ENCODE measurements around the gene BLTP3A.
"Not testable (repeated sequence)": the region's sequence is repeated elsewhere in the genome, so short reads cannot be mapped to it uniquely, and the experiment has no call there.

BLTP3A gene

DNA sequence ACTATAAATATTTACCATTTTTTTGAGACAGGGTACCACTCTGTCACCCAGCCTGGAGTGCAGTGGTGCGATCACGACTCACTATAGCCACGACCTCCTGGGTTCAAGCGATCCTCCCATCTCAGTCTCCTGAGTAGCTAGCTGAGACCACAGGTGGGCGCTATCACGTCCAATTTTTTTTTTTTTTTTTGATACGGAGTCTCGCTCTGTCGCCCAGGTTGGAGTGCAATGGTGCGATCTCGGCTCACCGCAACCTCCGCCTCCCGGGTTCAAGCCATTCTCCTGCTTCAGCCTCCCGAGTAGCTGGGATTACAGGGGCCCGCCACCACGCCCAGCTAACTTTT is 35.4 kb upstream of the BLTP3A start:
- peak; percentile 41 to 59 for DNase-seq (ENCODE audit: low read depth in 1 of 2, low spot score in 1 of 2)
- not testable (repeated sequence) for H3K27me3 ChIP-seq (ENCODE audit: insufficient read depth, poor library complexity, severe bottlenecking)
- Histone ChIP-seq H3K27ac (replicated peaks) (peak overlapping the region; percentile 90), H3K4me3 (replicated peaks; ENCODE audit: insufficient read depth, low read length) (peak overlapping the region; percentile 74)
- TF ChIP-seq, protein P1, sequence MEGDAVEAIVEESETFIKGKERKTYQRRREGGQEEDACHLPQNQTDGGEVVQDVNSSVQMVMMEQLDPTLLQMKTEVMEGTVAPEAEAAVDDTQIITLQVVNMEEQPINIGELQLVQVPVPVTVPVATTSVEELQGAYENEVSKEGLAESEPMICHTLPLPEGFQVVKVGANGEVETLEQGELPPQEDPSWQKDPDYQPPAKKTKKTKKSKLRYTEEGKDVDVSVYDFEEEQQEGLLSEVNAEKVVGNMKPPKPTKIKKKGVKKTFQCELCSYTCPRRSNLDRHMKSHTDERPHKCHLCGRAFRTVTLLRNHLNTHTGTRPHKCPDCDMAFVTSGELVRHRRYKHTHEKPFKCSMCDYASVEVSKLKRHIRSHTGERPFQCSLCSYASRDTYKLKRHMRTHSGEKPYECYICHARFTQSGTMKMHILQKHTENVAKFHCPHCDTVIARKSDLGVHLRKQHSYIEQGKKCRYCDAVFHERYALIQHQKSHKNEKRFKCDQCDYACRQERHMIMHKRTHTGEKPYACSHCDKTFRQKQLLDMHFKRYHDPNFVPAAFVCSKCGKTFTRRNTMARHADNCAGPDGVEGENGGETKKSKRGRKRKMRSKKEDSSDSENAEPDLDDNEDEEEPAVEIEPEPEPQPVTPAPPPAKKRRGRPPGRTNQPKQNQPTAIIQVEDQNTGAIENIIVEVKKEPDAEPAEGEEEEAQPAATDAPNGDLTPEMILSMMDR (IDR thresholded peaks at IDR 0.05; ENCODE audit: insufficient read depth, low read length): peak; percentile 11

GRCh38 chr6:34757687-34758274 is 34.1 kb upstream of the BLTP3A start:
- Histone ChIP-seq H3K27ac (replicated peaks) (peak overlapping the region; percentile 90), H3K4me3 (replicated peaks; ENCODE audit: insufficient read depth, low read length) (peak overlapping the region; percentile 74)

GRCh38 chr6:34760108-34760507 is 31.8 kb upstream of the BLTP3A start:
- DNase-seq (ENCODE audit: low read depth in 1 of 2, low spot score in 1 of 2): no peak
- Histone ChIP-seq H3K27ac (replicated peaks) (no peak overlapping the region), H3K27me3 (ENCODE audit: insufficient read depth, poor library complexity, severe bottlenecking) (no peaks in the 10 kb centered on the region), H3K4me3 (replicated peaks; ENCODE audit: insufficient read depth, low read length) (no peak overlapping the region)
- no peak for TF ChIP-seq SPI1 (IDR thresholded peaks at IDR 0.05; ENCODE audit: borderline replicate concordance, low read depth)
- TF ChIP-seq POLR2AphosphoS5 (IDR thresholded peaks at IDR 0.05; ENCODE audit: low read depth): no peak
- TF ChIP-seq, protein P2, sequence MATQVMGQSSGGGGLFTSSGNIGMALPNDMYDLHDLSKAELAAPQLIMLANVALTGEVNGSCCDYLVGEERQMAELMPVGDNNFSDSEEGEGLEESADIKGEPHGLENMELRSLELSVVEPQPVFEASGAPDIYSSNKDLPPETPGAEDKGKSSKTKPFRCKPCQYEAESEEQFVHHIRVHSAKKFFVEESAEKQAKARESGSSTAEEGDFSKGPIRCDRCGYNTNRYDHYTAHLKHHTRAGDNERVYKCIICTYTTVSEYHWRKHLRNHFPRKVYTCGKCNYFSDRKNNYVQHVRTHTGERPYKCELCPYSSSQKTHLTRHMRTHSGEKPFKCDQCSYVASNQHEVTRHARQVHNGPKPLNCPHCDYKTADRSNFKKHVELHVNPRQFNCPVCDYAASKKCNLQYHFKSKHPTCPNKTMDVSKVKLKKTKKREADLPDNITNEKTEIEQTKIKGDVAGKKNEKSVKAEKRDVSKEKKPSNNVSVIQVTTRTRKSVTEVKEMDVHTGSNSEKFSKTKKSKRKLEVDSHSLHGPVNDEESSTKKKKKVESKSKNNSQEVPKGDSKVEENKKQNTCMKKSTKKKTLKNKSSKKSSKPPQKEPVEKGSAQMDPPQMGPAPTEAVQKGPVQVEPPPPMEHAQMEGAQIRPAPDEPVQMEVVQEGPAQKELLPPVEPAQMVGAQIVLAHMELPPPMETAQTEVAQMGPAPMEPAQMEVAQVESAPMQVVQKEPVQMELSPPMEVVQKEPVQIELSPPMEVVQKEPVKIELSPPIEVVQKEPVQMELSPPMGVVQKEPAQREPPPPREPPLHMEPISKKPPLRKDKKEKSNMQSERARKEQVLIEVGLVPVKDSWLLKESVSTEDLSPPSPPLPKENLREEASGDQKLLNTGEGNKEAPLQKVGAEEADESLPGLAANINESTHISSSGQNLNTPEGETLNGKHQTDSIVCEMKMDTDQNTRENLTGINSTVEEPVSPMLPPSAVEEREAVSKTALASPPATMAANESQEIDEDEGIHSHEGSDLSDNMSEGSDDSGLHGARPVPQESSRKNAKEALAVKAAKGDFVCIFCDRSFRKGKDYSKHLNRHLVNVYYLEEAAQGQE (IDR thresholded peaks at IDR 0.05; ENCODE audit: insufficient replicate concordance, low read depth): no peak
- no peak for TF ChIP-seq GABPA (IDR thresholded peaks at IDR 0.05; ENCODE audit: low read depth)
- TF ChIP-seq, protein P1 (IDR thresholded peaks at IDR 0.05; ENCODE audit: insufficient read depth, low read length): no peak

More at GRCh38 chr6:34757687-34758274, 34.1 kb upstream of the BLTP3A start:
- no peaks in the 10 kb centered on the region for H3K27me3 ChIP-seq (ENCODE audit: insufficient read depth, poor library complexity, severe bottlenecking)
- no peak for TF ChIP-seq GABPA (IDR thresholded peaks at IDR 0.05; ENCODE audit: low read depth)
- TF ChIP-seq POLR2AphosphoS5 (IDR thresholded peaks at IDR 0.05; ENCODE audit: low read depth): no peak
- TF ChIP-seq, protein P2 (IDR thresholded peaks at IDR 0.05; ENCODE audit: insufficient replicate concordance, low read depth): no peak
- TF ChIP-seq, protein P1 (IDR thresholded peaks at IDR 0.05; ENCODE audit: insufficient read depth, low read length): no peak
- no peak for TF ChIP-seq SPI1 (IDR thresholded peaks at IDR 0.05; ENCODE audit: borderline replicate concordance, low read depth)
- DNase-seq (ENCODE audit: low read depth in 1 of 2, low spot score in 1 of 2): no peak

DNA sequence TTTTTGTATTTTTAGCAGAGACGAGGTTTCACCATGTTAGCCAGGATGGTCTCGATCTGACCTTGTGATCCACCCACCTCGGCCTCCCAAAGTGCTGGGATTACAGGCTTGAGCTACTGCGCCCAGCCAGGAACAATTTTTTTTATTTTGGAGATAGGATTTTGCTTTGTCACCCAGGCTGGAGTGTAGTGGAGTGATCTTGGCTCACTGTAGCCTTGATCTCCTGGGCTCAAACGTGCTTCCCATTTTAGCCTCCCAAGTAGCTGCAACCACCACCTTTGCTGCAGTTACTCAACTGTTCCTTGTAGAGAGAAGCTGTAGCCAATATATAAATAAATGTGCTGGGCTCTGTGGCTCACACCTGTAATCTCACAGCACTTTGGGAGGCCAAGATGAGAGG is 30.2 kb upstream of the BLTP3A start:
- not testable (repeated sequence) for H3K27ac ChIP-seq (replicated peaks); H3K27me3 ChIP-seq (ENCODE audit: insufficient read depth, poor library complexity, severe bottlenecking); H3K4me3 ChIP-seq (replicated peaks; ENCODE audit: insufficient read depth, low read length); DNase-seq (ENCODE audit: low read depth in 1 of 2, low spot score in 1 of 2)

All from HL-60 (cell line).